ENCODE measurements around the gene FAM13B. TPM values are rescaled to one million over a fixed set of nuclear protein-coding genes. Genes with fewer than 3 reads are reported as not detected.
A peak's percentile ranks its signal among the peaks of the same experiment; 100 is the strongest.

The FAM13B gene
- total RNA-seq, 1 donor from 2014 or later = 49.1 TPM

DNA sequence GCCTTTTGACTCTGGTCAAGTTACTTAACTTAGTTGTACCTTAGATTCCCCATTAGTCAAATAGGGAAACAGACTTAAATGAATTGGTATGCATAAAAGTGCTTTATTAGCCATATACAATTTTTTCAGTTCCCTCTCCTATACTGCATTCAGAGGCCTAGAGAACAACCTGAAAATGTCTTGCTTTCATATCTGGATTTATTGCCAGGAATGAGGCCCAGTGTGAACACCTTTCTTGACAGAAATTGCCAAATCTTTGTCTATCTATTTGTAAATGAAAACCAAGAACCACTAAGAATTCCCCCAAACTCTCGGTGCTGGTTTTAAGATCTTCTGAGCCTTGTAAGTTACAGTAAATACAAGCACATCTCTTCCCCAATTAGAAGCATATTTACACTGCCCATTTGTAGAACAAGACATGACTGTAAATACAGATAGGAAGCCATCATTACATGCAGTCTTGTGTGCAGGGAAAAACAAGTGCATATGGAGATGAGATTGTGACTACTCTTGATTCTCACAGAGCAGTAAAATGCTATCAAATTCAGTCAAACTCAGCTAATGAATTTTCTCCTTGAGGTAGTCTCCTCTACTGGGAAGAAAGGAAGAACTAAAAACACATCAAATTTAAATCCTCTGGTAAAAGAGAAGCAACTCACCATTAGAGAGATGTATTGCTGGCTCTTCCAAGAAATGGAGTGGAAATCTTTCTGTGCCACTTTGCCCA is 5.2 kb upstream of the FAM13B start:
- H3K9me3 Mint-ChIP-seq = no peaks in the 10 kb centered on the region
- no peaks in the 10 kb centered on the region for H3K36me3 Mint-ChIP-seq (ENCODE audit: low read depth)
- TF ChIP-seq, protein P1, sequence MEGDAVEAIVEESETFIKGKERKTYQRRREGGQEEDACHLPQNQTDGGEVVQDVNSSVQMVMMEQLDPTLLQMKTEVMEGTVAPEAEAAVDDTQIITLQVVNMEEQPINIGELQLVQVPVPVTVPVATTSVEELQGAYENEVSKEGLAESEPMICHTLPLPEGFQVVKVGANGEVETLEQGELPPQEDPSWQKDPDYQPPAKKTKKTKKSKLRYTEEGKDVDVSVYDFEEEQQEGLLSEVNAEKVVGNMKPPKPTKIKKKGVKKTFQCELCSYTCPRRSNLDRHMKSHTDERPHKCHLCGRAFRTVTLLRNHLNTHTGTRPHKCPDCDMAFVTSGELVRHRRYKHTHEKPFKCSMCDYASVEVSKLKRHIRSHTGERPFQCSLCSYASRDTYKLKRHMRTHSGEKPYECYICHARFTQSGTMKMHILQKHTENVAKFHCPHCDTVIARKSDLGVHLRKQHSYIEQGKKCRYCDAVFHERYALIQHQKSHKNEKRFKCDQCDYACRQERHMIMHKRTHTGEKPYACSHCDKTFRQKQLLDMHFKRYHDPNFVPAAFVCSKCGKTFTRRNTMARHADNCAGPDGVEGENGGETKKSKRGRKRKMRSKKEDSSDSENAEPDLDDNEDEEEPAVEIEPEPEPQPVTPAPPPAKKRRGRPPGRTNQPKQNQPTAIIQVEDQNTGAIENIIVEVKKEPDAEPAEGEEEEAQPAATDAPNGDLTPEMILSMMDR (conservative IDR thresholded peaks at IDR 0.05) = no peak
- no peak overlapping the region for H3K27ac Mint-ChIP-seq (ENCODE audit: unreplicated experiment)
- H3K27me3 Mint-ChIP-seq (ENCODE audit: low read depth) = no peaks in the 10 kb centered on the region
- DNase-seq (ENCODE audit: low read depth, low spot score) = no peak
- H3K4me1 Mint-ChIP-seq = peaks cover 18% of the 10 kb centered on the region
- H3K4me3 Mint-ChIP-seq = no peak overlapping the region

DNA sequence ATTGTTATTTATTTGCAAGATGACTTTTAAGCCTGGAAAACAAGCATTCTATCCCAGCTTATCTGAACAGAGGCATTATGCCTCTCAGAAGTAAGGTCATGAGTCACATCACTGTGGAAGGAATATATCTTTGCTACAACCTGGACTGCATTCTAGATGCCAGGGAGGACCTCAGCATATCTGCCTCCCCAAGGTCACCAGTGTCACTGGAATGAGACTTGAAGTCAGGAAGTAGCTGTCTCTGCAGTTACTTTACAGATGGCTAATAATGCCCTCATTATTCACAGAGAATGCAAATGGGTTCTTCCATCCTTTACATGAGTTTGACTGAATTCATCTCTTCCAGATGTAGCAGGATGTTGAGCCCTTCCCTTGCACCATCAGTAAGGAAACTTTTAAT is 4.4 kb upstream of the FAM13B start:
- H3K9me3 Mint-ChIP-seq = no peaks in the 10 kb centered on the region
- no peaks in the 10 kb centered on the region for H3K36me3 Mint-ChIP-seq (ENCODE audit: low read depth)
- no peak overlapping the region for H3K4me3 Mint-ChIP-seq
- TF ChIP-seq, protein P1 (conservative IDR thresholded peaks at IDR 0.05) = no peak
- peaks cover 18% of the 10 kb centered on the region for H3K4me1 Mint-ChIP-seq
- no peak for DNase-seq (ENCODE audit: low read depth, low spot score)
- H3K27ac Mint-ChIP-seq (ENCODE audit: unreplicated experiment) = no peak overlapping the region
- H3K27me3 Mint-ChIP-seq (ENCODE audit: low read depth) = no peaks in the 10 kb centered on the region

DNA sequence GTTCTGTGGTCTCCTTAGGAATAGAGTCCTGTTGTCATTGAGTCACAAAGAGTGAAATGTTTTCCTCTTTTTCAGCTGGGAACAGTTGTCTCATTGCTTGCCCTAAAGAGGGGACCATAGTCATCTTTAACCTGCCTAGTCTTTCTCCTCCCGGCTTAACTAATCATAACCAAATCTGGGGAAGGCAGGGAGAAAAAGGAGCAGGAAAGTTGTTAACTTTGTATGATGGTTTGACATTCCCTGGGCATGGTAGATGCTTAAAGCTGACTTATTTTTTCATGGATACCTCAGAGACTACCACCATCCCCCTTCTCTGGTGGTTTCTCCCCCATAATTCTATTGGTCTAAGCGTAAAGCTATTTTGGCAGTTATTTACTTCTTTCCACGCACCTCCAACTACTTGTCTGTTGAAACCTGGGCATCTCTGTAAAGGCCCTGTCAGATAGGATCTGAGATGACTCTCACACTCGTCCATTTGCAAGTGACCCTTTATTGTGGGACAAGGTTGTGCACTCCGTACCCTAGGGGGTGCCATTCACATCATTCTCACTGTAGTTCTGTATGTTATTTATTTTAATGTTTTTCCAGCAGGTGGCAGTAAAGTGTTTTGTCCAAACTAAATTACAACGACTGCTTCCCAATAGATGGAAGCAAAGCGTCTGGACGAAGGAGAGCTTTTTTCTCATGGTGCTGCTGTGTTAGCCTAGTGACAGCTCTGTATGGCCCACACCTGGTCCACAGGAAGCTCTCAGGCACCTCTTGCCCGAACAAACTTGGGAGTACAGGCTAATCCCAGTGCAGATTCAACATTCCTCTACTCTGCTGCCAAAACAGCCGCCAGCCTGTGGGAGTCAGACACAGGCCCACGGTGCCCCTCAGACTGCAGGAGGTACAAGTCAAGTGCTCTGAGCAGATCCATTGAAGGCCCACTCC is 3.0 kb upstream of the FAM13B start:
- Mint-ChIP-seq H3K4me3 (peak overlapping the region; percentile 79), H3K27ac (ENCODE audit: unreplicated experiment) (no peak overlapping the region), H3K27me3 (ENCODE audit: low read depth) (peaks cover 2% of the 10 kb centered on the region), H3K4me1 (peaks cover 32% of the 10 kb centered on the region), H3K36me3 (ENCODE audit: low read depth) (no peaks in the 10 kb centered on the region), H3K9me3 (no peaks in the 10 kb centered on the region)
- TF ChIP-seq, protein P1 (conservative IDR thresholded peaks at IDR 0.05) = peak; percentile 86
- DNase-seq (ENCODE audit: low read depth, low spot score) = peak; percentile 61

DNA sequence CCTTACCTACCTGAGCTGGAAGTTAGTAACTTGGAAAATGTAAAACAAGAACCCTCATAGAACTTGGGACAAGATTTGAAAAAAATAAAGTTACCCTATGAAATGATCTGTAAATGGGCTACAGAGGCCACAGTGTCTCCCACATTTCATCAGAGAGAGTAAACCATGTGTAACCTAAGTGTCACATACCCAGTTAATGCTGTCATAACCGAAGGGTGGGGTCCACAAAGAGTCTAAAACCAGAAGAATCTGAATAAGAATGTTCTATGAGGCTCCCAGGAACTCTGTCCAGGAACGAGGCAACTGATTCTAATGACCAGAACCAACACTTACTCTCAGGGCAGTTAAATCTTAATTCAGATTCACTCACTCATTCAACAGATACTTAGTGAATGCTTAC is 1.0 kb upstream of the FAM13B start:
- TF ChIP-seq, protein P1 (conservative IDR thresholded peaks at IDR 0.05) = no peak
- no peak overlapping the region for H3K27ac Mint-ChIP-seq (ENCODE audit: unreplicated experiment)

DNA sequence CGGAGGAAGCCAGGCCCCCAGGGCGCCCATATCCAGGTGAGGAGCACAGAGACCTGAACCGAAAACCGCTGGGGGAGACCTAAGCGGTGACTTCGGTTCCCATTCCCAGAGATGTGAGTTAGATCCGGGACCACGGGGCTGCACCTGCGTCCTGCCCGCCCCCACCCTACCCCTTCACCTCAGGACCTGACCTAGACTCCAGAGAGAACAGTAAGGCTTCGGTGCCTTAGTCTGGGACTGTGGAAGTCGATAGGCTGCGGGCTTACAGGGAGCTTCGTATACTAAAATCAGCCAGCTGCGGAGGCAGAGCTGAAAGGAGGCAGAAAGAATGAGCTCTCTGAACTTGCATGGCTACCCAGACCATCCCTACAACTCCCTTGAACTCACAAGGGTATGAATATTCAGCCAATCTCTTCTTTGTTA is 518 bp upstream of the FAM13B start:
- Mint-ChIP-seq H3K36me3 (ENCODE audit: low read depth) (peaks cover 2% of the 10 kb centered on the region), H3K4me1 (peaks cover 47% of the 10 kb centered on the region), H3K9me3 (no peaks in the 10 kb centered on the region), H3K27me3 (ENCODE audit: low read depth) (peaks cover 2% of the 10 kb centered on the region), H3K27ac (ENCODE audit: unreplicated experiment) (peak overlapping the region; percentile 97), H3K4me3 (peak overlapping the region; percentile 97)
- DNase-seq (ENCODE audit: low read depth, low spot score) = no peak
- TF ChIP-seq, protein P1 (conservative IDR thresholded peaks at IDR 0.05) = no peak

More for the DNA sequence above, 1.0 kb upstream of the FAM13B start:
- peak overlapping the region; percentile 97 for H3K4me3 Mint-ChIP-seq
- DNase-seq (ENCODE audit: low read depth, low spot score) = no peak
- peaks cover 47% of the 10 kb centered on the region for H3K4me1 Mint-ChIP-seq
- H3K9me3 Mint-ChIP-seq = no peaks in the 10 kb centered on the region
- H3K27me3 Mint-ChIP-seq (ENCODE audit: low read depth) = peaks cover 2% of the 10 kb centered on the region
- peaks cover 2% of the 10 kb centered on the region for H3K36me3 Mint-ChIP-seq (ENCODE audit: low read depth)
